ENCODE results near the gene FARS2. TPM values are rescaled to one million over a fixed set of nuclear protein-coding genes. Genes with fewer than 3 reads are reported as not detected.
"Not testable (repeated sequence)": the region's sequence is repeated elsewhere in the genome, so short reads cannot be mapped to it uniquely, and the experiment has no call there.

FARS2 gene
- total RNA-seq, 2 experiments from 2014 or later: 22.0 to 23.8 TPM

DNA sequence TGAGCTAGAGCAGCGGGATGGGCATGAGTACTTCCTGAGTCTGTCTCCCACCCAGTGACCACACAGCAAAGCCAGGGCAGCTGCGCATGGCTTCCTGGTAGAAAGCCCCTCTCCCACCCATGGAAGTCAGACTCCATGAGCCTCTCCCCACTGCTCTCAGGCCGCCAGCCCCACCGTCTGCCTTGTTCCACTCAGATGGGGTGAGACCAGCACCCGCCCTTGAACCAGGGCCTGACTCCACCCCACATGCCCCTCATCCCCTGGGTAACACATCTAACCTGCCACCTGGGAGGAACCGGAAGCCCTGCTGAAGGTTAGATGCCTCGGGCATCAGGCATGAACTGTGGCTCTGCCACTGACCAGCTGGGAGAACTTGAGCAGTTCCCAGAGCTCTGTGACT lies 517.6 kb downstream of the FARS2 start:
- POLR2A ChIA-PET: no interaction called here
- CTCF ChIA-PET: no interaction called here

GRCh38 chr6:5781019-5781418 lies 519.7 kb downstream of the FARS2 start:
- POLR2A ChIA-PET: no interaction called here
- CTCF ChIA-PET: no interaction called here

DNA sequence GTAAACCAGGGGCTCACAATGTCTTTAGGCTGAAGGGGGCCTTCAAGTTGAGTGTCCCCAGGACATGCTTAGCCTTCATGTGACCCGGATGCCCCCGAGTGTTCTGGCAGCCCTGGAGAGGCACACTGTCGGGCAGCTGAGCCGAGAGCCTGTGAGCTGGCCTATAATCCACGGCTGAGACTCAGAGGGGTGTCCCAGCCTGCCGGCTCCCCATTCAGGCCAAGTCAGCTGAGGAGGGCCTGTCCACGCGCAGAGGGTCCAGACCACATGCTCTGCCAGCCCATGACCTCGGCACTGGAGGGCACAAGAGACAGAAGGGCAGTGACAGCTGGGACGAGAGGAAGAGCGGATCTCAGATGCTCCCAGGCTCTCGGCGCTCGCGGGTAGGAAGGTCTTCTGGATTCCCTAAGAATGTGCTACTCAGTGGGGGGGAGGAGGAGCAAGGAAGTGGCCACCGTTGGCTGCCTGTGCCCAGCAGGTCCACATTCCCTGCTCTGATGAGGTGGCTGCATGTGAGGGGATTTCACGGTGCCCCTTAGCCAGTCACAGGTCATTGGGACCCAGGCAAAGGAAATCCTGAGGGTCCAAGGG lies 520.7 kb downstream of the FARS2 start:
- POLR2A ChIA-PET: no interaction called here
- CTCF ChIA-PET: no interaction called here

DNA sequence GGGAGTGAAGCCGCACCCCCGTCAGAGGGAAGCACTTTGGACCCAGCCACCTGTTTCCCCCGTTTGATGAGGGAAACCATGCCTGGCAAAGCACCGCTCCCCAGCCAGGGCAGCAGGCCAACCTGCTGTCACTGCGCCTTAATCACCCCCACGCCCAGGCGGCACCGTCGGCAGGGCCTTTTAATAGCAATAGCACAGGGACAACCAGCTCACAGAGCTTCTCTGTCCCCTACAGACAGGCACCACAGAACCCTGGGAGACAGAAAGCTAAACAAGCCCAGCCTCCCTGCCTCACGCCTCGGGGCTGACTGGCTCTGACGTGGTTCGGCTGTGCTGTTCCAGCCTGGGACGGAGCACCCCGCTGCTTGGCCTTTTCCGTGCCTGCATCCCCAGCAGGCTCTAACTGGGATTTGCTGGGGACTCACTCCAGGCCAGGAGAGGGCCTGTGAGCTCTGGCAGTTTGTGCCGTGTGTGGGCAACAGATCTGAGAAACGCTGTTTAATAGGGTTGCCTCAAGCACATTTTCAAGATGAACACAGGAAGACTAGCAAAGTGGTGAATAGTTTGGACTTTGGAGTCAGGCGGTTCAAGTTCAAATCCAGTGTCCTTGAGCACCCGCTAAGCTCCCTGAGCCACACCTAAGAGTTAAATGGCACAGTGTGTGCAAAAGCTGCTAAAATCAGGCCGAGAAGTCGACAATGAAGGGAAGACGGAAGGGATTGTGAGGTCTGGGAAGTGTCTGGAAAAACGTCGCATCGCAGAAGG lies 521.7 kb downstream of the FARS2 start:
- ChIA-PET CTCF (no interaction called here), POLR2A (no interaction called here)

GRCh38 chr6:5783584-5784089 lies 522.3 kb downstream of the FARS2 start:
- CTCF ChIA-PET: no interaction called here
- POLR2A ChIA-PET: no interaction called here

GRCh38 chr6:5785249-5785648 lies 523.9 kb downstream of the FARS2 start:
- CTCF ChIA-PET: no interaction called here

DNA sequence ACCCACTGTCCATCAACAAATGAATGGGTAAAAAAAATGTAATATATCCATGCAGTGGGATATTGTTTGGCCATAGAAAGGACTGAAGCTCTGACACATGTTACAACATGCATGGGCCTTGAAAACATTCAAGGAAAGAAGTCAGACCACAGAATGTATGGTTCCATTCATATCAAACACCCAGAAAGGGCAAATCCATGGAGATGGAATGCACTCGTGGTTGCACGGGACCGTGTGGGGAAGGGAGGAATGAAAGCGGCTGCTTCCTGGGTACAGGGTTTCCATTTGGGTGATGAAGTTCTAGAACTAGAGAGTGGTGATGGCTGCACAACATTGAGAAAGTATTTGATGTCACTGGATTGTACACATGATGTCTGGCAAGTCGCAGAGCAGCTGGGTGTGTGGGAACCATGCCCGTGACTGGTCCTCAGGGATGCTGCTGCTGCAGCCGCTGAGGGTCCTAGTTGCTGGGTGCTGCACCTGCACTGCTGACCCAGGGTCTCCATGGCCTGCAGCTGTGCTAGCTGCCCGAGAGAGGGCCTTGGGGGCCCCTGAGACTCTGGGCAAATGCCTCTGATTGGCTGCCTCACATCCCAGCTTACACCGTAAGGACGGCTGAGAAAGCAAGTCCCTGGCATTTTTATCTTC lies 525.1 kb downstream of the FARS2 start:
- ChIA-PET CTCF (no interaction called here), POLR2A (no interaction called here)

More at GRCh38 chr6:5785249-5785648, 523.9 kb downstream of the FARS2 start:
- POLR2A ChIA-PET: no interaction called here

DNA sequence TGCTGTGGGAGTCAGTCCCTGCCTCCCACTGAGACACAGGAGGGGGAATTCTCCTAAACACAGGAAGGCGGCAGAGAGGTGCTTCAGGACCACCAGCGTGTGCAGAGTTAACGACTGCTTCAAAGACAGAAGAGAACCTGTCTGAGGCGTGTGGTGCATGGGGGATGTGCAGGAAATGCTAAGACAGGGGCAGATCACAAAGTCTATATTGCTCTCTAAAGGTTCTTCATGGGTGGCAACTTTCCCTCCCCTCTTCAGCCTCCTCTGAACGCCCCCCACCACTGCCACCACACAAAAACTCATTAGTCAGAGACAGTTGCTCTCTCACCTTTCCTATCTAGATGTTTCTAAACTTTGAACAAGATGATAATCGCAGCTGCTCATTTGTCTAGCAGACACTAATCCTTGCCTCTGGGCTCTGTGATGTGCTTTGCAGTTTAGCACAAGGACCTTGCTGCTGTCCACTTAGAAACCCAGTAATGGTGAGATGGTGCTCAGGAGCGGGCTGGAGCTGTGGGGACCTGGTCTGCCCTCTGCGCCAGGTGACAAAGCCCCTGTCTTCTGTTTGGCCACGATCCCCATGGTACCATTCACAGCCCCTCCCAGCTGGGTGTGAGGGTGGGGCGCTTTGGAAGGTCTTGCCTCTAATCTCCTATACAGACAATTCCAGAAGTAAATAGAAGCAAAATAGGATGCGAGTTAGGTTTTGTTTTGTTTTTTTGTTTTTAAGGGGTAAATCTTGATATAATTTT lies 525.8 kb downstream of the FARS2 start:
- CTCF ChIA-PET: no interaction called here
- POLR2A ChIA-PET: no interaction called here

DNA sequence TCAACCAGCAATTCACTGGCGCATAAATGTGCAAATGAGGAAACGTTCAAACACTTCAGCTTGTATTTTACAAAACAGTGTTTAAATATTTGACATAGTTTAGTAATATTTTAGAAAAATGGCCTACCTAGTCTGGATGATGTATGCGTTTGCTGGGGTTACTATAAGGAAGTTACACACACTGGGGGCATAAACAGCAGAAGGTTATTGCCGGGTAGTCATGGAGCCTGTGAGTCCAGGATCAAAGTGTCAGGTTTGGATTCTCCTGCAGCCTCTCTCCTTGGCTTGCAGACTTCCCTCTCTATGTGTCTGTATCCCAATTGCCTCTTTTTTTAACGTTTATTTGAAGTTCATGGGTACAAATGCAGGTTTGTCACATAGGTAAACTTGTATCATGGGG lies 528.1 kb downstream of the FARS2 start:
- POLR2A ChIA-PET, CTCF ChIA-PET: not testable (repeated sequence)

GRCh38 chr6:5796555-5796954 lies 535.2 kb downstream of the FARS2 start:
- POLR2A ChIA-PET, CTCF ChIA-PET: not testable (repeated sequence)

DNA sequence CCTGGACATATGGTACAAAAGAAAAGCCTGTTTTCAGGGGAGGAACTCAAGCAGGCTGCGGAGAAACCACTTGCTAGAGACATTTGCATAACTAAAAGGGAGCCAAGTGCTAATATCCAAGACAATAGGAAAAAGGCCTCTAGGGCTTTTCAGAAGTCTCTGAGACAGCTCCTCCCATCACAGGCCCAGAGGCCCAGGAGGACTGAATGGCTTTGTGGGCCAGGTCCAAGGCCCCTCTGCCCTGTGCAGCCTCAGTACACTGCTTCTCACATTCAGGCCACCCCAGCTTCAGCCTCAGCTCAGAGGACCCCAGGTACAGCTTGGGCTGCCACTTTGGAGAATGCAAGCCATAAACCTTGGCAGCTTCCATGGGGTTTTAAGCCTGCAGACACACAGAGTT lies 545.1 kb downstream of the FARS2 start:
- CTCF ChIA-PET, POLR2A ChIA-PET: not testable (repeated sequence)

DNA sequence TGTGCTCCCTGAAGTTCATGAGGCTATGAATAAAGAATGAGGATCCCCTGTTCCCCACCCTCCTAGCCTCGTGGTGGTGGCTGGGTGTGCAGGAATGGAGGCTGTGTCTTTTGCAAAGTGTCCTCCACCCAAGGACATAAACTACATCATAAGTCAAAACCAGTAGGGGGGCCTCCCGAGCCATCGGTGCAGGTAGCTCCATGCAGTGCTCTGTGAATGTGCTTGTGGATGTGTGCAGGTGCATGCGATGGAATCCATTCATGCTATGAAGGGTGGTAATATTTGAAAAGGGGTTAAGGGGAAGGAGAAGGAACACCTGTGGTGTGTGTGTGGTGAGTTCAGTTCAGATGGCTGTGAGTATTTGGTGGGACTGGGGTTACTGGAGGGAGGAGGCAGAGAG lies 548.1 kb downstream of the FARS2 start:
- CTCF ChIA-PET: no interaction called here
- POLR2A ChIA-PET: no interaction called here

DNA sequence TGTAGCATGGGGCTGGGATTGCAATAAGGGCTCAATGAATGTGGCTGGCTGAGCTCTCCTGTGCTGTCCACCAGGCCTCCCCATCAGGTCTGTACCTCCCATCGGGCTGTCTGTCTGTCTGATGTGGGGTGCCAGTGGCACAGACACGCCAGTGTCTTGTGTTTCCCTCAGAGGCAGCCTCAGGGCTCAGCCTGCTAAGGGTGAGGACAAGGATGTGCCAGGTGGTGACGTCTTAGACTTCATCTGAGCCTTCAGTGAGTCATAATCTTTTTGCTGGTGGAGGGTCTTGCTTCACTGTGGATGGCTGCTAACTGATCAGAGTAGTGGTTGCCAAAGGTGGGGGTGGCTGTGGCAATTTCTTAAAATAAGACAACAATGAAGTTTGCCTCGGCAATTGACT lies 550.7 kb downstream of the FARS2 start:
- POLR2A ChIA-PET: no interaction called here
- CTCF ChIA-PET: no interaction called here

GRCh38 chr6:5813625-5814027 lies 552.3 kb downstream of the FARS2 start:
- CTCF ChIA-PET: no interaction called here
- POLR2A ChIA-PET: no interaction called here

- CTCF ChIA-PET: no interaction called here
- POLR2A ChIA-PET: no interaction called here
Measured at GRCh38 chr6:5814116-5814515, 552.8 kb downstream of the FARS2 start.

DNA sequence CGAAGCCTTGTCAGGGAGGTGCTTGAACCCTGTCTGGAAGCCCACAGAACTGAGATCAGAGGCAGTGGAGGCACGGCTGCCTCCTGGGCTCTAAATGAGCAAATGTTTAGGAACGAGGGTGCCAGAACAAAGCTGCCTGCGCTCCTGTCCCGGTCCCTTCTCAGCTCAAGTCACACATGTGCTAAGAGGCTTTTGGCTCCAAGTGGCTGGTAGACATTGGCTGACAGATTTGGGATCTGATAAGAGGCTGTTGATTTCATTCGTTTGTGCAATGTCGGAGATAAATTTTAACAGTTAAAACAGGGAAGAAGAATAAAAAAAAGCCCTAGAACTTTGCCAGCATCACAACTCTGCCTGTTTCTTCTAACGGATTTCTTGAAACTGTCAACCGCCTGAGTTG lies 553.6 kb downstream of the FARS2 start:
- POLR2A ChIA-PET: no interaction called here
- CTCF ChIA-PET: no interaction called here

- ChIA-PET POLR2A (no interaction called here), CTCF (no interaction called here)
Measured at GRCh38 chr6:5817869-5818268, 556.6 kb downstream of the FARS2 start.

GRCh38 chr6:5818959-5819358 lies 557.6 kb downstream of the FARS2 start:
- ChIA-PET POLR2A (no interaction called here), CTCF (no interaction called here)
